Measurements from ENCODE around the gene AGO4.

- TF ChIP-seq, protein P1, sequence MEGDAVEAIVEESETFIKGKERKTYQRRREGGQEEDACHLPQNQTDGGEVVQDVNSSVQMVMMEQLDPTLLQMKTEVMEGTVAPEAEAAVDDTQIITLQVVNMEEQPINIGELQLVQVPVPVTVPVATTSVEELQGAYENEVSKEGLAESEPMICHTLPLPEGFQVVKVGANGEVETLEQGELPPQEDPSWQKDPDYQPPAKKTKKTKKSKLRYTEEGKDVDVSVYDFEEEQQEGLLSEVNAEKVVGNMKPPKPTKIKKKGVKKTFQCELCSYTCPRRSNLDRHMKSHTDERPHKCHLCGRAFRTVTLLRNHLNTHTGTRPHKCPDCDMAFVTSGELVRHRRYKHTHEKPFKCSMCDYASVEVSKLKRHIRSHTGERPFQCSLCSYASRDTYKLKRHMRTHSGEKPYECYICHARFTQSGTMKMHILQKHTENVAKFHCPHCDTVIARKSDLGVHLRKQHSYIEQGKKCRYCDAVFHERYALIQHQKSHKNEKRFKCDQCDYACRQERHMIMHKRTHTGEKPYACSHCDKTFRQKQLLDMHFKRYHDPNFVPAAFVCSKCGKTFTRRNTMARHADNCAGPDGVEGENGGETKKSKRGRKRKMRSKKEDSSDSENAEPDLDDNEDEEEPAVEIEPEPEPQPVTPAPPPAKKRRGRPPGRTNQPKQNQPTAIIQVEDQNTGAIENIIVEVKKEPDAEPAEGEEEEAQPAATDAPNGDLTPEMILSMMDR (IDR thresholded peaks at IDR 0.05), result no peak
- TF ChIP-seq POLR2A (IDR thresholded peaks at IDR 0.05), result no peak
Observed at GRCh38 chr1:35832276-35832905, 24.6 kb downstream of the AGO4 start.
